Upper lobe of left lung (tissue), 4 donors: Measurements from ENCODE around the gene CMSS1.

Experiments
- CTCF ChIP-seq, 6 experiments: fragments of 450-650 bp in 4 of 6; fragments of 200-600 bp in 2 of 6; sonication (generic) in 2 of 6; IDR thresholded peaks; one replicate each; pipeline ENCODE4 v1.5.1; 2016 to 2019; ENCODE audit warnings: antibody characterized with exemption in 6 of 6
- POLR2AphosphoS5 ChIP-seq, 2 donors: sonication (generic); formaldehyde crosslinking; IDR thresholded peaks; one replicate each; pipeline ENCODE4 v1.5.1; 2017; ENCODE audit warnings: antibody characterized with exemption in 2 of 2

GRCh38 chr3:100102757-100103156, 285.1 kb downstream of the CMSS1 start:
- TF ChIP-seq CTCF (IDR thresholded peaks at IDR 0.05): no peak
- no peak for TF ChIP-seq POLR2AphosphoS5 (IDR thresholded peaks at IDR 0.05)
